ENCODE measurements around the gene ZNF827.

Gene ZNF827, protein sequence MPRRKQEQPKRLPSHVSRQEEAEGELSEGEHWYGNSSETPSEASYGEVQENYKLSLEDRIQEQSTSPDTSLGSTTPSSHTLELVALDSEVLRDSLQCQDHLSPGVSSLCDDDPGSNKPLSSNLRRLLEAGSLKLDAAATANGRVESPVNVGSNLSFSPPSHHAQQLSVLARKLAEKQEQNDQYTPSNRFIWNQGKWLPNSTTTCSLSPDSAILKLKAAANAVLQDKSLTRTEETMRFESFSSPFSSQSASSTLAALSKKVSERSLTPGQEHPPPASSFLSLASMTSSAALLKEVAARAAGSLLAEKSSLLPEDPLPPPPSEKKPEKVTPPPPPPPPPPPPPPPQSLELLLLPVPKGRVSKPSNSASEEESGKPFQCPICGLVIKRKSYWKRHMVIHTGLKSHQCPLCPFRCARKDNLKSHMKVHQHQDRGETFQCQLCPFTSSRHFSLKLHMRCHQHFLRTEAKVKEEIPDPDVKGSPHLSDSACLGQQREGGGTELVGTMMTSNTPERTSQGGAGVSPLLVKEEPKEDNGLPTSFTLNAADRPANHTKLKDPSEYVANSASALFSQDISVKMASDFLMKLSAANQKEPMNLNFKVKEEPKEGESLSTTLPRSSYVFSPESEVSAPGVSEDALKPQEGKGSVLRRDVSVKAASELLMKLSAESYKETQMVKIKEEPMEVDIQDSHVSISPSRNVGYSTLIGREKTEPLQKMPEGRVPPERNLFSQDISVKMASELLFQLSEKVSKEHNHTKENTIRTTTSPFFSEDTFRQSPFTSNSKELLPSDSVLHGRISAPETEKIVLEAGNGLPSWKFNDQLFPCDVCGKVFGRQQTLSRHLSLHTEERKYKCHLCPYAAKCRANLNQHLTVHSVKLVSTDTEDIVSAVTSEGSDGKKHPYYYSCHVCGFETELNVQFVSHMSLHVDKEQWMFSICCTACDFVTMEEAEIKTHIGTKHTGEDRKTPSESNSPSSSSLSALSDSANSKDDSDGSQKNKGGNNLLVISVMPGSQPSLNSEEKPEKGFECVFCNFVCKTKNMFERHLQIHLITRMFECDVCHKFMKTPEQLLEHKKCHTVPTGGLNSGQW

GRCh38 chr4:145938618-145939440, at the start of gene ZNF827:
Gene ZNF827, minus strand, starts transcription at chr4:145938823. Its CDS starts 416 bp downstream, at chr4:145938407.
- DNase-seq = peak; percentile 83

- DNase-seq = no peak
Measured at GRCh38 chr4:145984563-145984962, 45.9 kb upstream of the ZNF827 start.

DNA sequence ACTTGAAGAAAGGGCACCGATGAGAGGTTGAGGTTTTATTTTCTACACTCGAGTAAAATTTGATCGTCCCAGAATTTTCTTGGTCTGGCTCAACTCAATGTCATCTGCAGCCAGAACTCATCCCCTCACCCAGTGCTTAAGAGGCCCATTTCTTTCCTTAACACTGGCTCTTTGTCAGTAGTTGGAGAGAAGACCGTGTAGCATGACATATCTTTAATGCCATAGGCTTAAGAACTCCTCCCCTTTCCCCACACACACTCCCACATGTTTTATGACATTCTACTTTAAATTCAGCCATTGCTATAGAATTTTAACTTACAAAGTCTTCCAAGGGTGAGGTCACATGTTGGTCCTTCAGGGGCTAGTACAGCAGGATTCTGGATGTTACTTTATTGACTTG, 44.2 kb upstream of the ZNF827 start:
- DNase-seq = no peak

- no peak for DNase-seq
Measured at GRCh38 chr4:145979160-145979559, 40.5 kb upstream of the ZNF827 start.

GRCh38 chr4:145976680-145977079, 38.1 kb upstream of the ZNF827 start:
- DNase-seq = no peak

GRCh38 chr4:145960012-145960411, 21.4 kb upstream of the ZNF827 start:
- DNase-seq = no peak

GRCh38 chr4:145957302-145957701, 18.7 kb upstream of the ZNF827 start:
- DNase-seq = no peak

DNA sequence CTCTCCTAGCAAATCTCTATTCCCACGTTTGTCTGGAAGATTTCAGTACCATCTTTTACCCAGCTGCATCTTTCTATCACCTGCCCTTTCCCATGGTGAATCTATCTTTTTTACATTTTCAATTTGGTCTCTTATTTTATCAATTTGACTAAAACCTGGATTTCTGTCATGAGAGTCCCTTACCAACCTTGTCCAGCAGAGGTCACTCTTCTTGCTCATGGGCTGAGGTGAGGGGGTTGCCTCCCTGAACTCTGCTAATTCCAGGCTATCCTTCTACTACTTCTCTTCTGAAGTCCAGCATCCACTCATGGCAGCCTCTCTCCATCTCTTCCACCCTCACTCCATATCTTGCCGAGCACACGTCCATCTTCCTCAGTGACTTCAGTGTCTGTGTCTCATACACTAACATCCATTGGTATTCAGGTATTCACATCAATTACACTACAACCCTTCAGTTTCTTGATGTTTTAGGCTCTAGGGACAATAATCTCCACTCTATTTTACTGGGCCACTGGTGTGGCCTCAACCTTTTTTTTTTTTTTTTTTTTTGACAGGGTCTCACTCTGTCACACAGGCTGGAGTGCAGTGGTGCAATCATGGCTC, 17.8 kb upstream of the ZNF827 start:
- peak; percentile 24 for DNase-seq

DNA sequence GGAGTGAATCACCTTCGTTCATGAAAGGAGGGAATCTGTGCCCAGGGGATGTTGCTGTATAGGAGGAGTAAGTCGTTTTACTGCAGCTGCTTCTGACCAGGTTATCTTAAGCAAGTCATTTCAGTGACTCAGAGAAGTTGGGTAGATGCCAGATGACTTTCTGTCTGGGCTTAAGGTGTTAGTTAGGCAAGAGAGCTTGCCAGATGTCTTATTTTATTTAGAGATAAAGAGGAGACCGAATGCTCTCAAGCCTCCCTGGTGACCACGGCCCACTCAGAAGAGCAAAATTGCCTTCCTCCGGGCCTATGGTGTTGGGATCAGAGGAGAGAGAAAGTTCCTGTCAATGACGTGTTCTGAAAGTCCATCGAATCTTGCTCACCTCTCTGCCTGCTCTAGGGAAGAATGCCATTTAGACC, 16.3 kb upstream of the ZNF827 start:
- peak; percentile 83 for DNase-seq

GRCh38 chr4:145951931-145952330, 13.3 kb upstream of the ZNF827 start:
- DNase-seq = no peak

GRCh38 chr4:145945431-145946155, 7.0 kb upstream of the ZNF827 start:
- DNase-seq = no peak

- no peak for DNase-seq
Measured at GRCh38 chr4:145944886-145945285, 6.3 kb upstream of the ZNF827 start.

DNA sequence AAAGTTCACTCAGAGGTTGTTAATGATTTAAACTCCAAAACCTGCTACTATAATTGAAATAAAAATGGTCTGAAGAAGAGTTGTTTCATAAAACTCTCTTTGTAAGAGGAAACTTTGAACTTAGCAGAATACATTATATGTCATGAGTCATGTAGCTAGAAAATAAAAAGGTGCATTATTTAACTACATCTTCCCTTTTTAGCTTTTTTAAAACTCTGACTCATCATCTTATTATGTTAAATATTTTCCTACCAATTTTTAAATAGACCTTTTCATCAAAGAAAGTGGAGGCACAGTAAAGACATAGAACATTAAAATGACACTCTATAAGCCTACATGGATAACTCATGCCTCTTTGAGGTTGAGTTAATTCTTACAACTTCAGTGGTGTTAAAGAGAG, 1.2 kb upstream of the ZNF827 start:
- peak; percentile 70 for DNase-seq

DNA sequence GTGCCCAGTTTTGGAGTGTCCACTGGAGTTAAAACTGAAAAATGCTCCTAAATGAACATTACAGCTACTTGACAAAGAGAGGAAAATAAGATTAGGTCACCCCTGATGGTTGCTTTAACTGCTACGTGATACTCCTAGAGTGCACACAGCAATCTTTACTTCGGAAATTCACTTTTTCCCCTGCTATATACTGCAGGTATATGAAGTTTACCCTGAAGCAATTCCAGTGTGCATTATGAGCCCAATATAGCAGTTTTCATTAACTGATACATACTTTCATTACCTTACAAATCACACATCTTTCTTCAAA, 773 bp upstream of the ZNF827 start:
- DNase-seq = no peak

DNA sequence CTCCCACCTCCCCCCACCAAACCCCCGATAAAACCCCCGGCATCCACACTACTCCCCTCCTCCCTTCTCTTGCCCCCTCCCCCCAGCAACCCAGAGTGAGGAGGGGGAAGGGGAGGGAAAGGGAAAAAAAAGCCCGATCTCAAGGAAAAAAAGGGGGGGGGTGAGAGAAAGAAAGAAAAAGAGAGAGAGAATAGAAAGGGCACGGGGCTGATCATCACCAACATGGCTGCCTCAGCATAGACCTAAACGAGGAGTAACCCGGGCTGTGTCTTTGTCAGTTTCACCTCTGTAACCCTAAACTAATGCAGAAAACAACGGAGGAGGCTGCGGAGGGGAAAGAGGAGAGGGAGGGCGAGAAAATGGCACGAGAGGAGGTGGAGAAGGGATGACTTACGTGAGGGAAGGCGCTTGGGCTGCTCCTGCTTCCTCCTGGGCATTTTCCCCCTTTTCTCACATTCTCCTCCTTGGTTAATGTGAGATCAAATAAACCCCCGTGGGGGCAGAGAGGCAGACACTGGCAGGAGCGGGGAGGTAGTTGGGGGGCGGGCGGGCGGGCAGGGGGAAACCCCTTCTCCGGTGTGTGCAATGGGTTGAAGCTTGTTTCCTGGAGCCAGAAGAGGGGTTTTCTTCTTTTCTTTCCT, 532 bp downstream of the ZNF827 start:
- peak; percentile 61 for DNase-seq

GRCh38 chr4:145936997-145937901, 1.4 kb downstream of the ZNF827 start:
- peak; percentile 86 for DNase-seq

GRCh38 chr4:145936142-145936996, 2.3 kb downstream of the ZNF827 start:
- DNase-seq = peak; percentile 83

- DNase-seq = no peak
Measured at GRCh38 chr4:145935253-145936141, 3.1 kb downstream of the ZNF827 start.

Measured in fibroblast of skin of right quadriceps (primary cell).